Fibroblast of lung (primary cell): ENCODE data around the gene VWA5B1. TPM values are rescaled to one million over a fixed set of nuclear protein-coding genes. Genes with fewer than 3 reads are reported as not detected.

ENCODE experiments used
- DNase-seq, 2 donors: peaks; one replicate each; pipeline versions ENCODE4 v3.0.0 to v3.0.0-alpha.2; 2010; ENCODE audit warnings: low read depth in 2 of 2
- H2AFZ ChIP-seq: 2 replicates; pipeline ENCODE4 v1.5.1; 2012; ENCODE audit warnings: low read length, control low read depth, inconsistent platforms
- H3K27ac ChIP-seq: 2 replicates; pipeline ENCODE4 v1.5.1; 2011; ENCODE audit warnings: low read length, control low read depth; ENCODE audit not compliant: insufficient read depth
- H3K27me3 ChIP-seq: 2 replicates; pipeline ENCODE4 v1.5.1; 2011; ENCODE audit warnings: mild to moderate bottlenecking, low read length; ENCODE audit not compliant: control insufficient read depth, insufficient read depth
- H3K36me3 ChIP-seq: 2 replicates; pipeline ENCODE4 v1.5.1; 2011; ENCODE audit warnings: low read length; ENCODE audit not compliant: control insufficient read depth, insufficient read depth
- H3K4me1 ChIP-seq: 2 replicates; pipeline ENCODE4 v1.5.1; 2011; ENCODE audit warnings: low read length; ENCODE audit not compliant: control insufficient read depth, insufficient read depth; ENCODE audit errors: extremely low read depth
- H3K4me2 ChIP-seq: 2 replicates; pipeline ENCODE4 v1.5.1; 2011; ENCODE audit warnings: low read length, control low read depth; ENCODE audit not compliant: insufficient read depth; ENCODE audit errors: extremely low read depth
- H3K4me3 ChIP-seq, 4 experiments: fragments of 200-600 bp in 1 of 4; sonication (generic) in 1 of 4; replicated peaks in 1 of 4; 2 replicates each; pipeline ENCODE4 v1.5.1; 2011 to 2016; ENCODE audit warnings: low read length in 4 of 4, low read depth in 3 of 4, mild to moderate bottlenecking in 3 of 4, control low read depth in 2 of 4, inconsistent platforms in 1 of 4, mixed read lengths in 1 of 4; ENCODE audit not compliant: insufficient read depth in 1 of 4; ENCODE audit errors: control extremely low read depth in 1 of 4
- H3K79me2 ChIP-seq: 2 replicates; pipeline ENCODE4 v1.5.1; 2012; ENCODE audit warnings: mild to moderate bottlenecking, low read length, inconsistent platforms; ENCODE audit not compliant: control insufficient read depth, insufficient read depth
- H3K9ac ChIP-seq: 2 replicates; pipeline ENCODE4 v1.5.1; 2011; ENCODE audit warnings: mild to moderate bottlenecking, low read length, control low read depth; ENCODE audit not compliant: insufficient read depth
- H3K9me3 ChIP-seq: 2 replicates; pipeline ENCODE4 v1.5.1; 2012; ENCODE audit warnings: low read depth, low read length; ENCODE audit not compliant: control insufficient read depth, insufficient read depth
- H4K20me1 ChIP-seq: 2 replicates; pipeline ENCODE4 v1.5.1; 2011; ENCODE audit warnings: low read length; ENCODE audit not compliant: control insufficient read depth, insufficient read depth; ENCODE audit errors: extremely low read depth
- EZH2 ChIP-seq: IDR thresholded peaks from 2 replicates; pipeline ENCODE4 v1.5.1; 2012; ENCODE audit warnings: low read length, control low read depth, mild to moderate bottlenecking; ENCODE audit errors: missing control alignments
- polyA plus RNA-seq, 2 donors: library from polyadenylated mRNA; depleted of rRNA in 1 of 2; stranded (reverse) in 1 of 2; unstranded in 1 of 2; fragments of >200 nt; gene quantifications; 2 replicates each; pipeline ENCODE4 v1.2.1, GENCODE V29; 2011 to 2012; ENCODE audit warnings: missing spikeins in 1 of 2
- total RNA-seq: library from RNA; depleted of rRNA; stranded (reverse); fragments of >200 nt; gene quantifications from 2 replicates; pipeline ENCODE4 v1.2.1, GENCODE V29; 2014
- TF ChIP-seq, protein P1 (sequence below), 2 donors: IDR thresholded peaks in 1 of 2; conservative IDR thresholded peaks in 1 of 2; 1 replicate in 1 of 2; 2 replicates in 1 of 2; pipeline ENCODE4 v1.5.1; 2011 to 2012; ENCODE audit warnings: low read length in 2 of 2, control low read depth in 1 of 2, inconsistent platforms in 1 of 2, low read depth in 1 of 2, mild to moderate bottlenecking in 1 of 2

The VWA5B1 gene
- total and polyA plus RNA-seq, 2 donors (not counting 1 experiment from before 2014, with no cell fraction given), result not detected

DNA sequence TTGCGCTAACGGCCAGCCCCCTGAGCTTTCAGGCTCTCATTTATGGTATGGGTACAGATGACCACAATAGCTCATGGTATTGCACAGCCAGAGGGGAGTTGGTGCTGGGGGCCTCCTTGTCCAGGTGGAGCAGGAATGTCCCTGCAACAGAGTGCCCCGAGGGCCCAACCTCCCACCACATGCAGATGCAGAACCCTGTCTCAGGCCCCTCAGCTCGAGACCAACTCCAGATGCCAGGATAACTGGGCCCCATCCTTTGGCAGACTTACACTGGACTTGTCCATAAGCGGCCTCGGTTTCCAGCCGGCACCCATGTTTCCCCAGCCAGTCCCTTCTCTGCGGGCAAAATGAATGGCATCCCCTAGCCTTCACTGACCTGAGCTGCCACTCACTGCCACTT is 67.1 kb downstream of the VWA5B1 start:
- H4K20me1 ChIP-seq, result no peaks in the 10 kb centered on the region
- no peaks in the 10 kb centered on the region for H3K9me3 ChIP-seq
- H3K4me3 ChIP-seq, result no peak overlapping the region
- DNase-seq, result no peak
- TF ChIP-seq, protein P1, sequence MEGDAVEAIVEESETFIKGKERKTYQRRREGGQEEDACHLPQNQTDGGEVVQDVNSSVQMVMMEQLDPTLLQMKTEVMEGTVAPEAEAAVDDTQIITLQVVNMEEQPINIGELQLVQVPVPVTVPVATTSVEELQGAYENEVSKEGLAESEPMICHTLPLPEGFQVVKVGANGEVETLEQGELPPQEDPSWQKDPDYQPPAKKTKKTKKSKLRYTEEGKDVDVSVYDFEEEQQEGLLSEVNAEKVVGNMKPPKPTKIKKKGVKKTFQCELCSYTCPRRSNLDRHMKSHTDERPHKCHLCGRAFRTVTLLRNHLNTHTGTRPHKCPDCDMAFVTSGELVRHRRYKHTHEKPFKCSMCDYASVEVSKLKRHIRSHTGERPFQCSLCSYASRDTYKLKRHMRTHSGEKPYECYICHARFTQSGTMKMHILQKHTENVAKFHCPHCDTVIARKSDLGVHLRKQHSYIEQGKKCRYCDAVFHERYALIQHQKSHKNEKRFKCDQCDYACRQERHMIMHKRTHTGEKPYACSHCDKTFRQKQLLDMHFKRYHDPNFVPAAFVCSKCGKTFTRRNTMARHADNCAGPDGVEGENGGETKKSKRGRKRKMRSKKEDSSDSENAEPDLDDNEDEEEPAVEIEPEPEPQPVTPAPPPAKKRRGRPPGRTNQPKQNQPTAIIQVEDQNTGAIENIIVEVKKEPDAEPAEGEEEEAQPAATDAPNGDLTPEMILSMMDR (conservative IDR thresholded peaks at IDR 0.05 in 1 of 2, IDR thresholded peaks at IDR 0.05 in 1 of 2; ENCODE audit: low read depth in 1 of 2, low read length in 2 of 2), result no peak
- no peak for TF ChIP-seq EZH2
- H3K27ac ChIP-seq, result no peak overlapping the region
- H3K27me3 ChIP-seq, result peaks cover 11% of the 10 kb centered on the region
- no peaks in the 10 kb centered on the region for H3K36me3 ChIP-seq
- H2AFZ ChIP-seq, result no peak overlapping the region
- no peak overlapping the region for H3K9ac ChIP-seq
- H3K79me2 ChIP-seq, result no peaks in the 10 kb centered on the region
- peaks cover 13% of the 10 kb centered on the region for H3K4me1 ChIP-seq
- no peak overlapping the region for H3K4me2 ChIP-seq

DNA sequence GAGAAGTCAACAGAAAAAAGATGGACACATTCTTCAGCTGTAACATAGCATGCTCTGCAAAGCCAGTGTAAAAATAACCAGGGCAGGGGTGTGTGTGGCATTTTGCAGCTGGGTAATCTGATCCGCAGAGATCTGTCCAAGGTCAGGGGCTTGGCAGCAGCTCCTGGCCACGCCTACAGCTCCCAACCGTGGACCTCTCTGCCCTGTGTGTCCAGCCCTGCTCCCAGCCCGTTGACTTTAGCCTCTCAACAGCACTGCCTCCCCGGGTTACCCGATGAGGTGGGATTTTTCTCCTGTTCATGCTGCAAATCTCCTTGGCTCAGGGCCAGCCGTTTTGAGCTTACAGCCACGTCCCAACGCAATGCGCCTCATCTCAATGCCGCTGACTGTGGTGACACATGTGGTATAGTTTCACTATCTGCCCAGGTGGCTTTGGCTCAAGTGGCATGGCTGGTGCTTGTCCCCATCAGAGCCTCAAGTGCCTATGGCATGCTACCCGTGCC is 68.1 kb downstream of the VWA5B1 start:
- Histone ChIP-seq H2AFZ (no peak overlapping the region), H3K9ac (no peak overlapping the region), H3K36me3 (no peaks in the 10 kb centered on the region), H3K4me3 (no peak overlapping the region), H4K20me1 (no peaks in the 10 kb centered on the region), H3K4me2 (peak overlapping the region; percentile 69), H3K9me3 (no peaks in the 10 kb centered on the region), H3K27me3 (peaks cover 14% of the 10 kb centered on the region), H3K4me1 (peaks cover 13% of the 10 kb centered on the region), H3K27ac (no peak overlapping the region), H3K79me2 (no peaks in the 10 kb centered on the region)
- peak; percentile 61 to 95 for DNase-seq
- peak; percentile 32 for TF ChIP-seq EZH2
- TF ChIP-seq, protein P1 (conservative IDR thresholded peaks at IDR 0.05 in 1 of 2, IDR thresholded peaks at IDR 0.05 in 1 of 2; ENCODE audit: low read depth in 1 of 2, low read length in 2 of 2), result no peak

DNA sequence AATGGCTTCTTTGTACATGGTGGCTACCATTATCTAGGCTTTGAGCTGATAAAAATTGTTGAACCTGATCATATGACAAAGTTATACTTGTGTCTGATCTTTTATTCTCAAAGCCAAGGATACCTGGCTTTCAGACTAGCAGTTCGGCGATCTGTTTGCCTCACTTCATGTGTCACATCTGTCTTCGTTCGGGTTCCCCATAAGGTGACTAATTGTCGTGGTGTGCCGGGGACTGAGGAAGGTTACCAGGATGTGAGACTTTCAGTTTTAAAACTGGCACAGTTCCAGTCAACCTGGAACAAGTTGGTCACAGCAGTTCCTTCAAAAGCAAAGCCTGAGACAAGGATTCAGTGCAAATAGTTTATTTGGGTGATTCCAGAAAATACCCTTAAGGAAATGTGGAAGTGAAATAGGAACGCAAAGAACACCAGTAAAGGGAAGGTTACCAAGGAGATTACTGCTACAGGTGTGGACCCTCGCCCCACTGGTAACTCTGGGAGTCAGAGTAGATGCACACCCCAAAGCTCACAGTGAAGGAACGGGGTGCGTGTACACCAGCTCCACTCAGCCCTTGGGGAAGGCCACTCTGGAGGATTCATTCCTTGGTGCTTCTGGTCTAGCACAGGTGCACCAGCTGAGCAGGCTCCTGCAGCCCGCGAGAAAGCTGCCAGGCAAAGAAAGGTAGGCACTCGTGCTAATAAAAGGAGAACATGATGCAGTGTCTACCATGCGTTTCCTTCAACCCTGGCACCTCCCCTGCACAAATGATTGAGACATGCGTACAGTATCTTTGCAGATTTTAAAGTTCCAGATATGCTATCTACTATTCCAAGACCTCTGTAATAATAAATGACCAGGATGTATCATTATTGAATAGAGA is 69.0 kb downstream of the VWA5B1 start:
- Histone ChIP-seq H3K27ac (no peak overlapping the region), H2AFZ (no peak overlapping the region), H3K79me2 (no peaks in the 10 kb centered on the region), H3K4me3 (no peak overlapping the region), H3K4me1 (peaks cover 13% of the 10 kb centered on the region), H3K27me3 (peaks cover 16% of the 10 kb centered on the region), H3K9ac (no peak overlapping the region), H3K36me3 (no peaks in the 10 kb centered on the region), H4K20me1 (no peaks in the 10 kb centered on the region), H3K4me2 (no peak overlapping the region), H3K9me3 (no peaks in the 10 kb centered on the region)
- no peak for DNase-seq
- TF ChIP-seq, protein P1 (conservative IDR thresholded peaks at IDR 0.05 in 1 of 2, IDR thresholded peaks at IDR 0.05 in 1 of 2; ENCODE audit: low read depth in 1 of 2, low read length in 2 of 2), result no peak
